Muscle of leg (tissue), 11 donors: ENCODE results near the gene ZCCHC8. TPM values are rescaled to one million over a fixed set of nuclear protein-coding genes. Genes with fewer than 3 reads are reported as not detected.
"Not testable (repeated sequence)": the region's sequence is repeated elsewhere in the genome, so short reads cannot be mapped to it uniquely, and the experiment has no call there.

Experiments
- DNase-seq: peaks from one replicate; pipeline ENCODE4 v3.0.0; 2013
- H3K27ac ChIP-seq: one replicate; pipeline ENCODE4 v1.5.1; 2013; ENCODE audit warnings: mild to moderate bottlenecking, low read length, control low read depth
- H3K27me3 ChIP-seq: one replicate; pipeline ENCODE4 v1.6.1; 2013; ENCODE audit warnings: low read length; ENCODE audit not compliant: control insufficient read depth, insufficient read depth
- H3K36me3 ChIP-seq: one replicate; pipeline ENCODE4 v1.6.1; 2013; ENCODE audit warnings: low read length; ENCODE audit not compliant: control insufficient read depth, insufficient read depth
- H3K4me1 ChIP-seq: one replicate; pipeline ENCODE4 v1.6.1; 2013; ENCODE audit warnings: low read length; ENCODE audit not compliant: control insufficient read depth, insufficient read depth
- H3K4me3 ChIP-seq: one replicate; pipeline ENCODE4 v1.5.1; 2013; ENCODE audit warnings: low read length, control low read depth
- H3K9me3 ChIP-seq: replicated peaks from 2 replicates; pipeline ENCODE4 v1.6.1; 2013; ENCODE audit warnings: low read depth, low read length; ENCODE audit not compliant: control insufficient read depth
- WGBS: methylation state at CpG from one replicate; pipeline ENCODE4 v1.1.5; 2013; ENCODE audit warnings: missing lambda C conversion rate; ENCODE audit not compliant: insufficient coverage; 5-methylcytosine and 5-hydroxymethylcytosine counted together
- polyA plus RNA-seq, 8 donors: library from polyadenylated mRNA; unstranded; fragments of 120-200 nt; gene quantifications; one replicate each; pipeline versions ENCODE4 v1.2.1 to v1.2.3, GENCODE V29; 2013; ENCODE audit warnings: inconsistent platforms in 1 of 8, low replicate concordance in 1 of 8; ENCODE audit not compliant: insufficient read length in 8 of 8, insufficient read depth in 1 of 8
- total RNA-seq: library from RNA; stranded (reverse); fragments of 120-200 nt; gene quantifications from one replicate; pipeline ENCODE4 v1.2.4, GENCODE V29; 2013

Gene ZCCHC8
- total and polyA plus RNA-seq, 9 donors, result 20.7 to 28.0 (median 22.1) TPM

GRCh38 chr12:122474324-122474716 lies 26.4 kb downstream of the ZCCHC8 start:
- H3K27me3 ChIP-seq, result no peaks in the 10 kb centered on the region
- DNase-seq, result no peak
- no peaks in the 10 kb centered on the region for H3K4me1 ChIP-seq
- no peaks in the 10 kb centered on the region for H3K9me3 ChIP-seq
- H3K27ac ChIP-seq, result no peak overlapping the region
- peaks cover 42% of the 10 kb centered on the region for H3K36me3 ChIP-seq
- no peak overlapping the region for H3K4me3 ChIP-seq
- WGBS, result 81% methylated on average over 2 of the region's 2 CpGs

GRCh38 chr12:122473543-122474323 lies 27.0 kb downstream of the ZCCHC8 start:
- H3K9me3 ChIP-seq, result no peaks in the 10 kb centered on the region
- DNase-seq, result no peak
- WGBS, result 85% methylated on average over 18 of the region's 19 CpGs
- H3K4me1 ChIP-seq, result no peaks in the 10 kb centered on the region
- H3K4me3 ChIP-seq, result no peak overlapping the region
- no peaks in the 10 kb centered on the region for H3K27me3 ChIP-seq
- H3K27ac ChIP-seq, result no peak overlapping the region
- peaks cover 40% of the 10 kb centered on the region for H3K36me3 ChIP-seq

- H3K9me3 ChIP-seq, result no peaks in the 10 kb centered on the region
- no peaks in the 10 kb centered on the region for H3K4me1 ChIP-seq
- no peak overlapping the region for H3K4me3 ChIP-seq
- no peak overlapping the region for H3K27ac ChIP-seq
- peaks cover 32% of the 10 kb centered on the region for H3K36me3 ChIP-seq
- H3K27me3 ChIP-seq, result no peaks in the 10 kb centered on the region
- DNase-seq, result peak; percentile 79
- WGBS, result no CpG with 5 or more reads among the region's 3 CpGs
These were observed 29.2 kb downstream of the ZCCHC8 start for GRCh38 chr12:122471324-122472226.

GRCh38 chr12:122470576-122470975 lies 30.2 kb downstream of the ZCCHC8 start:
- 80% methylated on average over 1 of the region's 7 CpGs for WGBS
- H3K4me3 ChIP-seq, DNase-seq, H3K9me3 ChIP-seq, H3K27me3 ChIP-seq, H3K4me1 ChIP-seq, H3K27ac ChIP-seq: not testable (repeated sequence)
- H3K36me3 ChIP-seq, result peaks cover 22% of the 10 kb centered on the region

GRCh38 chr12:122469856-122470255 lies 30.9 kb downstream of the ZCCHC8 start:
- H3K27me3 ChIP-seq, DNase-seq, H3K27ac ChIP-seq, H3K9me3 ChIP-seq, H3K4me3 ChIP-seq, H3K4me1 ChIP-seq: not testable (repeated sequence)
- H3K36me3 ChIP-seq, result peaks cover 18% of the 10 kb centered on the region
- 85% methylated on average over 5 of the region's 6 CpGs for WGBS

GRCh38 chr12:122467983-122468382 lies 32.7 kb downstream of the ZCCHC8 start:
- Histone ChIP-seq H3K27ac (no peak overlapping the region), H3K27me3 (no peaks in the 10 kb centered on the region), H3K36me3 (peaks cover 4% of the 10 kb centered on the region), H3K4me3 (no peak overlapping the region), H3K4me1 (no peaks in the 10 kb centered on the region), H3K9me3 (no peaks in the 10 kb centered on the region)
- 81% methylated on average over 3 of the region's 4 CpGs for WGBS
- no peak for DNase-seq

GRCh38 chr12:122464317-122465042 lies 36.3 kb downstream of the ZCCHC8 start:
- H3K36me3 ChIP-seq, H3K9me3 ChIP-seq, H3K27me3 ChIP-seq, H3K4me1 ChIP-seq, H3K4me3 ChIP-seq: not testable (repeated sequence)
- DNase-seq, result peak; percentile 59
- WGBS, result no CpG with 5 or more reads among the region's 17 CpGs
- H3K27ac ChIP-seq, result peak overlapping the region; percentile 59

GRCh38 chr12:122460641-122461040 lies 40.1 kb downstream of the ZCCHC8 start:
- H3K27ac ChIP-seq, result no peak overlapping the region
- no peaks in the 10 kb centered on the region for H3K4me1 ChIP-seq
- no peak for DNase-seq
- H3K36me3 ChIP-seq, result no peaks in the 10 kb centered on the region
- H3K27me3 ChIP-seq, result no peaks in the 10 kb centered on the region
- H3K9me3 ChIP-seq, result no peaks in the 10 kb centered on the region
- no peak overlapping the region for H3K4me3 ChIP-seq
- 50% methylated on average over 2 of the region's 2 CpGs for WGBS

GRCh38 chr12:122460061-122460460 lies 40.7 kb downstream of the ZCCHC8 start:
- 84% methylated on average over 3 of the region's 7 CpGs for WGBS
- H3K4me3 ChIP-seq, result no peak overlapping the region
- no peaks in the 10 kb centered on the region for H3K9me3 ChIP-seq
- no peaks in the 10 kb centered on the region for H3K4me1 ChIP-seq
- no peak for DNase-seq
- H3K27me3 ChIP-seq, result no peaks in the 10 kb centered on the region
- H3K27ac ChIP-seq, result no peak overlapping the region
- H3K36me3 ChIP-seq, result no peaks in the 10 kb centered on the region

- H3K4me3 ChIP-seq, result no peak overlapping the region
- H3K4me1 ChIP-seq, result no peaks in the 10 kb centered on the region
- H3K27ac ChIP-seq, result no peak overlapping the region
- no peak for DNase-seq
- no peaks in the 10 kb centered on the region for H3K9me3 ChIP-seq
- no peaks in the 10 kb centered on the region for H3K36me3 ChIP-seq
- H3K27me3 ChIP-seq, result no peaks in the 10 kb centered on the region
- WGBS, result no CpG with 5 or more reads among the region's 2 CpGs
These were observed 41.5 kb downstream of the ZCCHC8 start for GRCh38 chr12:122459211-122459610.
